Retinal pigment epithelial cell (primary cell): ENCODE measurements around the gene LILRB4.
"Not testable (repeated sequence)": the region's sequence is repeated elsewhere in the genome, so short reads cannot be mapped to it uniquely, and the experiment has no call there.

Experiments
- DNase-seq: peaks from one replicate; pipeline ENCODE4 v3.0.0-alpha.2; 2010; ENCODE audit warnings: low read depth
- H3K4me3 ChIP-seq: 2 replicates; pipeline ENCODE4 v1.5.1; 2011; ENCODE audit warnings: mild to moderate bottlenecking, low read length, control low read depth, moderate library complexity
- CTCF ChIP-seq: conservative IDR thresholded peaks from 2 replicates; pipeline ENCODE4 v1.5.1; 2011; ENCODE audit warnings: low read depth, low read length, control low read depth, inconsistent platforms

LILRB4 gene

DNA sequence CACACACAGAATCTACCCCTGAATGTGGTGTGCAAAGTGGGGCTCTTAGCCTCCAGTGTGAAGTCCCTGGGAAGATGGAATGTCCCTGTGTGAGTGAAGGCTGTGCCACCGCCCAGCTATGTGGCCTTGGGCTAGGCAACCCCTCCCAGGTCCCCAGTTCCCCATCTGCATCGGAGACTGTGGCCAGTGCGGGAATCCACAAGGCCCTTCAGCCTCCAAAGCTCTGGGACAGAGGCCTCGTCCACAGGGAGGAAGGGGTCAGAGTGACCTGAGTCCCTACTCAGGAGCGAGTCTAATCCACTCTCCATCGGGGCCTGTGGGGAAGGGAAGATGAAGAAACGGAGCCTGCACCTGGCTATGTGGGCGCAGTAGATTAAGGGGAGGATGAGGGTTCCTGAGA lies 42.1 kb downstream of the LILRB4 start:
- no peak for DNase-seq
- TF ChIP-seq CTCF = no peak
- no peak overlapping the region for H3K4me3 ChIP-seq

DNA sequence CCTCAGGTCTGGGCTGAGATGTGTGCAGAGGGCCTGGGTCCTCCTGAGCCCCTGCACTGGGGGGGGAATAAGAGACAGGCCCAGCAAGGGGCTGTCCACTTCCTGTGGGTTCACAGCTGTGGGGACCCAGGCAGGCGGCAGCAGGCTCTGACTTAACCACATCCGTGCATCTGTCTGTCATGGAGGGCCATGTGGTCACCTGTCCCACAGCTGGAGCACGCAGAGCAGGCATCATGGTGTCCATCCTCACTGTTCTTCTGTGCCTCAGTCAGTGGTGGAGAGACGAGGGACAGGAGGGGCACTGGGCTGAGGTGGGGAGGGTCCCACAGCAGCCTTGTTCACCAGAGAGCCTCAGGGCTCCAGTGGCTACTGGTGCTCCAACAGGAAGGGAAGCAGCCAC lies 45.2 kb downstream of the LILRB4 start:
- no peak overlapping the region for H3K4me3 ChIP-seq
- TF ChIP-seq CTCF = no peak
- no peak for DNase-seq

GRCh38 chr19:54708781-54709180 lies 46.0 kb downstream of the LILRB4 start:
- no peak for DNase-seq

GRCh38 chr19:54709212-54709948 lies 46.6 kb downstream of the LILRB4 start:
- no peak overlapping the region for H3K4me3 ChIP-seq
- TF ChIP-seq CTCF = no peak
- no peak for DNase-seq

More at GRCh38 chr19:54708781-54709180, 46.0 kb downstream of the LILRB4 start:
- TF ChIP-seq CTCF = no peak
- no peak overlapping the region for H3K4me3 ChIP-seq

DNA sequence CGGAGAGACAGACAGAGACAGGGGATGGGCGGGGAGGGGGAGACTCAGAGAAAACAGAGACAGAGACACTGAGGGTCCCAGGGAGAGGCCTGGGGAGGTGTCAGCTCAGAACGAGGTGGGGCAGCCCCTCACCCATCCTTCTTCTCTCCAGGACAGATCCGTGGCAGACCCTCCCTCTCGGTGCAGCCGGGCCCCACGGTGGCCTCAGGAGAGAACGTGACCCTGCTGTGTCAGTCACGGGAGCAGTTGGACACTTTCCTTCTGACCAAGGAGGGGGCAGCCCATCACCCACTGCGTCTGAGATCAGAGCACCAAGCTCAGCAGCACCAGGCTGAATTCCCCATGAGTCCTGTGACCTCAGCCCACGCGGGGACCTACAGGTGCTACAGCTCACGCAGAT lies 47.2 kb downstream of the LILRB4 start:
- not testable (repeated sequence) for DNase-seq, H3K4me3 ChIP-seq
